Stimulated activated CD4-positive, alpha-beta T cell treated with anti-CD3 and anti-CD28 coated beads, TNF-alpha, amount 100 ng/mL, for 4 hours (primary cell): ENCODE measurements around the gene DZIP1L.
"Not testable (repeated sequence)": the region's sequence is repeated elsewhere in the genome, so short reads cannot be mapped to it uniquely, and the experiment has no call there.

Experiments used
- DNase-seq, 3 experiments: peaks; one replicate each; pipeline ENCODE4 v3.0.0-alpha.2; 2020; ENCODE audit warnings: low read depth in 3 of 3

The DZIP1L gene

DNA sequence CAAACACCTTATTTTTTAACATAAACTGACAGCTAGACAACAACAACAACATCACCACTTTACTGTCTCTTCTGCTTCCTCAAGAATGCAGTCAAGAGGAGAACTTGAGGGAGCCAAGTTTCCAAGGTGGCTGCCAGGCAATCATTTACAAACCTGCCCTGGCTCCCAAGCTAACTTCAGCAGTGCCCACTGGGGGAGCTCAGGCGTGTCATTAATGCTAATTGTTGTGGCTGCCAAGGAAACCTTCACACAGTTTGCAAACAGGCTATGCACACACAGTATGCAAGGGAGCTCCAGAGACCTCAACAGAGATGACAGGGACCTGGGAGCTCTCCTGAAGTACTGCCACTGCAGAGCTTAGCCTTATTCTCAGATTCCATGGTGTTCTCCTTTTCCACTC, 2.1 kb downstream of the DZIP1L start:
- DNase-seq, result no peak

GRCh38 chr3:138112362-138112761, 3.0 kb downstream of the DZIP1L start:
- DNase-seq, result no peak

GRCh38 chr3:138105598-138105997, 9.8 kb downstream of the DZIP1L start:
- DNase-seq, result no peak

DNA sequence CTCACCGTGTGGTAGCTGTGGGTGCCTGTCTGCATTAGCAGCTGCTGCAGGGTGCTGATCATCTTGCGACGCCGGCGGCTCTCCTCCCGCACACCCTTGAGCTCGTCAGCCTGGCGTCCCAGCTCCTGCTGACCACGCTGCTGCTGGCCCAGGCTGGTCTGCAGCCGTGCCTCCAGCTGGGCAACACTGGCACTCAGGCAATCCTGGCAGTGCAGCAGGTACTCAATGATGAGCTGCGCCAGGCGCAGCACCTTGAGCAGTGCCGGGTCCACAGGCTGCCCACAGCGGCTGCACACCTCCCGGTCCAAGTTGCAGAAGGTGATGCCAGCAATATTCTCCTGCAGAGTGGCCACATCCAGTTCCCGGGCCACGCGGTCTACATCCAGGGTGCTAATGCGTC, 11.9 kb downstream of the DZIP1L start:
- DNase-seq, result no peak

DNA sequence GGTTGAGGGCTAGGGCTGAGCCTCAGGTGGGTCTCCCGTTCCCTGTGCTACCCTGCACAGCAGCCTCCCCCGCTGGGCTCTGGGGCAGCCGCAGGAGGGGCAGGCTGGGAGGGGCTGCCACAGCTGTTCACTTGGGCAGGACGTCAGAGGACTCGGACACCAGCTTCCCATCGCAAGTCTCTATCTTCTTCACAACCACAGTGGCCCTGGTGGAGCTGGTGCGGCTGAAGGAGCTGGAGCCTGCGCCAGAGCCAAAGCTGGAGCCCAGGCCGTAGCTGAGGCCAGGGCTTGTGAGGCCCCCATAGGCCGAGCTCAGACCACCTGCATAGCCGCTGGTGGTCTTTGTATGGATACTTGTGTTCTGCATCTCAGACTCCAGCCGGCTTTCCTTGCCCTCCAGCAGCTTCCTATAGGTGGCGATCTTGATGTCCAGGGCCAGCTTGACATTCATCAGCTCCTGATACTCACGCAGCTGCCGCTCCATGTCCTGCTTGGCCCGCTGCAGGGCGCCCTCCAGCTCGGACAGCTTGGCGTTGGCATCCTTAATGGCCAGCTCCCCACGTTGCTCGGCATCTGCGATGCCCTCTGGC, 14.0 kb downstream of the DZIP1L start:
- not testable (repeated sequence) for DNase-seq

- no peak for DNase-seq
Measured at GRCh38 chr3:138099417-138099816, 16.0 kb downstream of the DZIP1L start.

DNA sequence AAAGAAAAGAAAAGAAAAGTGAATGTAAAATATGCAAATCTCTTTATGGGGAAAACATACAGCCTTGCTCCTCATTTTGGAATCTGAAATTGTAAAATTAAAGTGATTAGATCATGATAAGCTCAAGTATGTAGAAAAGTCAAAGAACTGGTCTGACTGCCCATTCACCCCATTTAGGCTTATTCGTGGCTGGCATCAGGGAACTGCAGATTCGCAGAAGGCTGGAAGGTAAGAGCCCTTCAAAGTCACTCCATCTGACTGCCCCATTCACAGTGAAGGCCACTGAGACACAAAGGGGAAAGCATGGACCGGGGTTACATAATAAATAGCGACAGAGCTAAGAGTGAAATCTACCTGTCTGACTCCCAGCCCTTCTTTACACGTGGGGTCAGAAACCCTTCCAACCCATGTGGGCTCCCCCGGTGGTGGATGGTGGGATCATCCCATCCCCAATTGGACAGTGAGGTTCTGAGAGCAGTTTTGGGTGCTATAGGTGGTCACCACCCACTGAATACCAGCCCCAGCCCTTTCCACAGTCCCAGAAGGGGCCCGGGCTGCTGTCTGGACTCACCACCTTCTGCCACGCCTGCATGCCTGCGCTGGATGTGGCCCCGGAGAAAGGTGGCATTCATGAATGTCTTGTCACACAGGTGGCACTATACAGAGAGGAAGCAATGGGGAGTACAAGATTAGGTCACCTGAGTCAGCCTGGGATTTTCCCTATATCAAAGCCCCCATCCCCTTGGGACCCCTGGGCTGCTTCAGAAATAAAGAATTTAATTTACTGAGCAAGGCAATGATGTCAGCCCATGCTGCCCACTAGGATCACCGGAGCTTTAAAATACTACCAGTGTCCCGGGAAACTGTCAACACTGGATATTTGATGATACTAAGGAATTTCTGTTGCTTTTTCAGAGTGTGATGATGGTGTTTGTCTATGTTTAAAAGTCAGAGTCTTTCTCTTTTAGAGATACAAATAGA, 17.9 kb downstream of the DZIP1L start:
- no peak for DNase-seq

DNA sequence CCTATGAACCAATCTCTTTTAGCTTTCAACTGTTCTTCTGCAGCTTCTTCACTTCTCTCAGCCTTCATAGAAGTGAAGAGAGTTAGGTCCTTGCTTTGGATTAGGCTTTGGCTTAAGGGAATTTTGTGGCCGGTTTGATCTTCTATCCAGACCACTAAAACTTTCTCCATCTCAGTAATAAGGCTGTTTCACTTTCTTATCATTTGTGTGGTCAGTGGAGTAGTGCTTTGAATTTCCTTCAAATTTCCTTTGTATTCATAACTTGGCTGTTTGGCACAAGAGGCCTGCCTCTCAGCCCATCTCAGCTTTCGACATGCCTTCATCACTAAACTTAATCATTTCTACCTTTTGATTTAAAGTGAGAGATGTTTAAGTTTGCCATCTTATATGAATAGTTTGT, 21.7 kb downstream of the DZIP1L start:
- DNase-seq, result no peak

- no peak for DNase-seq
Measured at GRCh38 chr3:138092023-138092422, 23.4 kb downstream of the DZIP1L start.

GRCh38 chr3:138089091-138089490, 26.3 kb downstream of the DZIP1L start:
- DNase-seq, result no peak

- not testable (repeated sequence) for DNase-seq
Measured at GRCh38 chr3:138085745-138086144, 29.7 kb downstream of the DZIP1L start.

DNA sequence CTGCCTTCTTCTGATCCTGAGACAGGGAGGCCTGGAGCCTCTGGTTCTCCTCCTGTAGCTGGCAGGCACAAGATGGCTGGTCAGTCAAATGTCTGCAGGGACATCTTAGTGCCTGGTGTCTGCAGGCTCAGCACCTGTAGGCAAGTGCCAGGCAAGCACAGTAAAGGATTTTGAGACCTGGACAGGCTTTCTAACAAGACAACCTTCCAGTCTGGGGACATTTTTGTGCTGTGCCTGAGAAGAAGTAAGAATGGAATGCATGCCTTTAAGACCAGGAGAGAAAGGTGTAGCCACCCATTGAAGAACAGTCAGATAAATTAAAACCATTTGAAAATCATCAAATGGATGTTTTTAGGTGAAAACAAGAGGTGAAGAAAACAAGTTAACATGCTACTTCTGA, 31.2 kb downstream of the DZIP1L start:
- DNase-seq, result no peak

DNA sequence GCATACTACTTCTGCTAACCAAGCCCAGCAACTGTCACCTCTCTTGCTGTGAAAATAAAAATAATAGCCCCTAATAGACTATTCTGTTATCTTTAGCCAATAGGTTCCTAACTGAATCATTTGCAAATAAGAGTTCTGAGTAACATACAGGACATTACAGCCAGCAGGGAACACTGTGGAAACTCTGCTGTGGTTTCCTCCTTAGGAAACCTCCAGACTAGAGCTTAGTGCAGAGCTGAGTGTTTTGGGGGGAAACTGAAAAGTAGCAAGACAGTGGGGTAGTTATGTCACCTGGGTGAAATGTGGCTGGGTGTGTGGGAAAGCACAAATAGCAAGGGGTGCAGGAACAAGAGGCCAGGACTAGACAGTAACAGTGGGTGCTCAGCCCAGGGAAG, 32.4 kb downstream of the DZIP1L start:
- DNase-seq, result no peak

GRCh38 chr3:138082085-138082991, 33.1 kb downstream of the DZIP1L start:
- no peak for DNase-seq

DNA sequence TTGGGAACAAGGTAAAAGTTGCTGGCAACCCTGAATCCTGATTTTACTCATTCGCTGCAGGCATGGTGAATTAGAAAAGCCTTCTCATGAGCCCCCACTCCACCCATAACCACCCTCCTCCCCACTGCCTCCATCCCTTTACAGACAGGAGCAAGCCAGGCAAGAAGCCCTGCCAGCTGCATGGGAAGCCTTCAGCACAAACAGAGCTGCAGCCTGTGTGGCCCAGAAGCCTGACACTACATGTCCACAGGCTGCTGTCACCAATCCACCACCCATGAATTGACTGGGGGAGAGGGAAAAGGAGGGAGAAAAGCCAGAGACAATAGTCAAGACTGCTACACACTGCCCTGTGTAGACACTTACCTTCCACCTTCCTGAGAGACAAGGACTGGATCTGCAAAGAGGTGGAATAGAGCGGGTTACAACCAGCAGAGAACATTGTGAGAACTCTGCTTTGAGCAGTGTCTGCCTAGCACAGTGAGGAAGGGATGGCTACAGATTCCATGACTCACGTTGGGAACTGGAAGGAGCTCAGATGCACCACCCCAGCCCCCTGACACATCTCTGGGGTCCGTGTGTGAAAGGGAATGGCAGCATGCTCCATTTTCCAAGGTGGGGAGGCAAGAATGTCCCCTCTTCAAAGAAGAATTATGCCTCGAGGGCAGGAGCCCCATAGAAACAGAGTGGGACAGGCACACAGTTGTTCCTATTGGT, 33.9 kb downstream of the DZIP1L start:
- no peak for DNase-seq

DNA sequence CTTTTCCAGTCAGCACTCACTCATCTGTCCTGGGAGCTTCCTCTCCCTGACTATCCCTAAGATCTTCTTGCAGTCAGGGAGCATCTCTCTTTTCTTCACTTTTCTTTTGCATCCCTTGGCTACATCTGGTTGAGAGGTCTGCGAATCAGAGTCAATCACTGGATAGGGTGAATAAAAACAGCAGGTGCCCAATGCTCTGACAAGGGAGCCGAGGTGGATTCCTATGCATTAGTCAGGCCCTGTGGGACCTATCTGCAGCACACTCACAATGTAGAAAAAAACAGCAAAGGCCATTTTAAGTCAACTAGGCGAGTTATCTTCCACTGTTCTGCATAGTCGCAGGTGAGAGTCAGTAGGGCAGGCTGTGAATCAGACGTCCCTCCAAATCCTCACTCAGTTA, 35.5 kb downstream of the DZIP1L start:
- DNase-seq, result no peak

GRCh38 chr3:138078901-138079344, 36.5 kb downstream of the DZIP1L start:
- no peak for DNase-seq

GRCh38 chr3:138078096-138078495, 37.3 kb downstream of the DZIP1L start:
- DNase-seq, result no peak

DNA sequence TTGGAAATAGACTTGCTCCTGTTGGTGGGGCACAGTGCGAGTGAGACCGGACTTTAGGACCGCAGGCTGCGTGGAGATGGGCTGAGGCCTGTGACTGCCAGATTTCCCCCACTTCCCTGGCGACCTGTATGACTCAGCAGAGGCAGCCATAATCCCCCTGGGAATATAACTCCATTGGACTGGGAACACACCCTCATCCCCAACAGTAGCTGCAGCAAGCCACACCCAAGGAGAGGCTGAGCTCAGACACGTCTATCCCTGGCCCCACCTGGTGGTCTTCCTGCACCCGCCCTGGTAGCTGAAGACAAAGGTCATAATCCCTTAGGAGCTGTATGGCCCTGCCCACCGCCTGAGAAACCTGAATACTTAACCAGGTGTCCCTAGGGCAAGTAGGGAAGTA, 42.6 kb downstream of the DZIP1L start:
- DNase-seq, result no peak

DNA sequence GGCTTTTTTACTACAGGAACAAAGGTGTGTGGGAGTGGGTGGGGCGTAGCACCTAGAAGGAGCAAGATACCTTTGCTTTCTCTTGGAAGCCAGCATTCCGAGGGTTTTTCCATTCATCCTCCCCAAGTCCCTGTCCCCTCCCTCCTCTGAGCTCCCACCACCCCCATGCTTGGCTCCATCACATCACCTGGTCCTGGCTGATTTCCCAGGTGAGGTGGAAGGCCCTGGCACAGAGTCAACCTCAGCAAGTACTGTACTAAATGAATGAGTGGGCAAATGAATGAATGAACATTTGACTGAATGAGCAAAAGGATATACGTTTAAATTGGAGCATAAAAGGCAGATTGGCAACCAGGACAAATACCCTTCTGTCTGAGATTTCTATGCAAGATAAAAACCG, 45.4 kb downstream of the DZIP1L start:
- DNase-seq, result no peak

DNA sequence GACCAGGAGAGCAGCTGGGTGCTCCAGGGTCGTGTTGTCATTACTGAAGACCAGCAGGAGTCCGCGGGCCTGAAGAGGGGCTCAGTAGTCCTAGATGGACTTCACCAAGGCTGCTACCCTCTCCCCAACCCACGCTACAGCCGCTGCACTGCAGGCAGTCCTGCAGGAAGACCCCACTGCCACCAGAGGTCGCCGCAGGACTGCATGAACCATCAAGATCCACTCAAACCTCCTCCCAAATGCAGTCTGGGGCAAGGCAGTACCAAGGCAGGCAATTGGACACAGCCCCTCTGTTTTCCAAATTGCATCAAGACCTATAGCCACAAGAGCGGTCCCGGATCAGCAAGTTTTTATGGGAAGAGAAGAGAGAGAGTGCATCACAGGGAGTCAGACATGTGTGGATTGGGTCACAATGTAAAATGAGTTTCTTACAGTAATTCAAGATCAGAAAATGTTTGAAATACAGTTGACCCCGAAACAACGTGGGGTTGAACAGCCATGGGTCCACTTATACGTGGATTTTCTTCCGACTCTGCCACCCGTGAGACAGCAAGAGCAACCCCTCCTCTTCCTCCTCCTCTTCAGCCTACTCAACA, 46.7 kb downstream of the DZIP1L start:
- DNase-seq, result peak; percentile 47 to 65 (median 57)
